Activated naive CD8-positive, alpha-beta T cell (primary cell): ENCODE results near the gene PLA2R1.
"Not testable (repeated sequence)": the region's sequence is repeated elsewhere in the genome, so short reads cannot be mapped to it uniquely, and the experiment has no call there.

ENCODE experiments used
- H3K27ac Mint-ChIP-seq: one replicate; pipeline ENCODE4 v1.8.0; 2021; ENCODE audit warnings: mixed read lengths
- H3K27me3 Mint-ChIP-seq: one replicate; pipeline ENCODE4 v1.8.0; 2021; ENCODE audit warnings: mixed read lengths
- H3K36me3 Mint-ChIP-seq: one replicate; pipeline ENCODE4 v1.8.0; 2021; ENCODE audit warnings: mixed read lengths
- H3K4me1 Mint-ChIP-seq: one replicate; pipeline ENCODE4 v1.8.0; 2021; ENCODE audit warnings: low read depth, mixed read lengths
- H3K4me3 Mint-ChIP-seq: one replicate; pipeline ENCODE4 v1.8.0; 2021; ENCODE audit warnings: mild to moderate bottlenecking, mixed read lengths
- H3K9me3 Mint-ChIP-seq: one replicate; pipeline ENCODE4 v1.8.0; 2021; ENCODE audit warnings: low read depth, mixed read lengths

Gene PLA2R1

GRCh38 chr2:159989249-159989648 is 73.2 kb downstream of the PLA2R1 start:
- Mint-ChIP-seq H3K4me3 (no peak overlapping the region), H3K27me3 (peaks cover 19% of the 10 kb centered on the region), H3K4me1 (no peaks in the 10 kb centered on the region)

DNA sequence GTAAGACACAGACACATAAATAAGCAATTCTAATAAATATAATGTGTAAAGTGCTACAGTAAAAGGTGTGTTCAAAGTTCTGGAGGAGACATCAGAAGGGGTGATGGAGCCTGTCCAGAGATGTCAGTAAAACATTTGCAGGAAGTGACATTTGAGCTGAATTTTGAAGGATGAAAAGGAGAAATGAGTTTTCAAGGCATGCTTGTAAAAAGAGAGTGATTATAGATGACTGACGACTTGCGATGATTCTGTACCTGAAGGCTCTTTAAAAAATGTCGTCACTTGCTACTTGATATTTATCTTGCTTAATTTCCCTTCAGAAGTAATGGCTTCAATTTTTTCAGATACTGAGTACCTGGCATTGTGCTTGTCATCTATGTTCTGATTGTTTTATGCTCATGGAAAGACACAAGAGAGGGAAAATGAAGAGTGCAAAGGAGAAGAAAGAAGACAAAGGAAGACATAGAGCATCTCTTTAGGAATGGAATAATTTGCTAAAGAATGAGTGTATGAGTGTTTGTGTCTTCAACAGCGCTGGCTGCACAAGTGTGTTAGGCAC is 73.9 kb downstream of the PLA2R1 start:
- Mint-ChIP-seq H3K27ac (no peak overlapping the region), H3K4me1 (no peaks in the 10 kb centered on the region), H3K4me3 (no peak overlapping the region), H3K27me3 (peaks cover 16% of the 10 kb centered on the region), H3K9me3 (no peaks in the 10 kb centered on the region), H3K36me3 (no peaks in the 10 kb centered on the region)

More at GRCh38 chr2:159989249-159989648, 73.2 kb downstream of the PLA2R1 start:
- Mint-ChIP-seq H3K9me3 (no peaks in the 10 kb centered on the region), H3K36me3 (no peaks in the 10 kb centered on the region), H3K27ac (no peak overlapping the region)

GRCh38 chr2:159987181-159987580 is 75.2 kb downstream of the PLA2R1 start:
- H3K36me3 Mint-ChIP-seq: no peaks in the 10 kb centered on the region
- H3K4me3 Mint-ChIP-seq: no peak overlapping the region
- no peaks in the 10 kb centered on the region for H3K4me1 Mint-ChIP-seq
- peaks cover 14% of the 10 kb centered on the region for H3K27me3 Mint-ChIP-seq
- no peak overlapping the region for H3K27ac Mint-ChIP-seq
- no peaks in the 10 kb centered on the region for H3K9me3 Mint-ChIP-seq

GRCh38 chr2:159985656-159986055 is 76.8 kb downstream of the PLA2R1 start:
- H3K27me3 Mint-ChIP-seq: peaks cover 13% of the 10 kb centered on the region

GRCh38 chr2:159984034-159984433 is 78.4 kb downstream of the PLA2R1 start:
- Mint-ChIP-seq H3K4me3 (no peak overlapping the region), H3K4me1 (no peaks in the 10 kb centered on the region), H3K27ac (no peak overlapping the region), H3K27me3 (peaks cover 11% of the 10 kb centered on the region), H3K9me3 (no peaks in the 10 kb centered on the region), H3K36me3 (no peaks in the 10 kb centered on the region)

More at GRCh38 chr2:159985656-159986055, 76.8 kb downstream of the PLA2R1 start:
- H3K9me3 Mint-ChIP-seq: no peaks in the 10 kb centered on the region
- no peak overlapping the region for H3K4me3 Mint-ChIP-seq
- H3K4me1 Mint-ChIP-seq: no peaks in the 10 kb centered on the region
- H3K36me3 Mint-ChIP-seq: no peaks in the 10 kb centered on the region
- no peak overlapping the region for H3K27ac Mint-ChIP-seq

DNA sequence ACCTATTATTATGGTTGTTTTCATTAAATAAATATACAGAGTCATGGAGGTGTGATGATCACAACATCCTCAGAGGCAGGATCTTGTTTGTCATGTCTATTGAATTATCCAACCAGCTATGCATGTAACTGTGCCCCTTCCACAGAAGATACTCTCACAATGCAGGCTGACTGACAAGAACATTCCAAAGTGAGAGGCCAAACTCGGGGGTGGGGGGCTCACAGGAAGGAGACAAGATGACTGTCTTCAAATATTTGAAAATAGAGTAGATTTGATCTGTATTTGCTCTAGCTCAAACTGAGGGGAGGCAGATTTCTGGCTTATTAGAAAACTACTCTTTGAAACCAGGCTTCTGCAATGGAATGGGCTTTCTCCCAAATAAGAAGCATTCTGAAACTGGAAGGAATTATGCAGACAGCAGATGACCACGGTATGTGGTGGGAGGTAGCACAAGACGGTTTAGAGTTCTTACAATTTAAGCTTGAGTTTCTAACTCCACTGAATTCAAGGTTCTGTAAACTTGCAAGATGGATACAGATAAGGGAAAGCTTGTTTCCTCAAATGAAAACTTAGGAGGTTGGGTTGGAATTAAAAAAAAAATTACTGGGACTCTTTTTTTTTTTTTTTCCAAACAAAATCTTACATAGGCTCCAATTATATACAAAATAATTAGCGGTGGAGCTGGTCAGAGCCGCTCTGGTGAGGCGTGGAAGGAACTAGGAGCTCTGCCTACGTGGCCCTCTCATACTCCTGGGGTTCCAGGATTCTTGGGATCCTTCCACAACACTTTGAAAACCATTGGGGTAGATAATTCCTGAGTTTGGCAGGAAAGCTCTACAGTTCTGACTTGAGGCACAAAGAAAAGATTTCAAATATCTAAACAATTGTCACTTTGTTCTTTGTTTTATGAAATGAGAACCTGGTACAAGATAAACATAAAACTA is 79.3 kb downstream of the PLA2R1 start:
- no peaks in the 10 kb centered on the region for H3K36me3 Mint-ChIP-seq
- no peaks in the 10 kb centered on the region for H3K9me3 Mint-ChIP-seq
- peaks cover 11% of the 10 kb centered on the region for H3K27me3 Mint-ChIP-seq
- H3K4me3 Mint-ChIP-seq: no peak overlapping the region
- H3K27ac Mint-ChIP-seq: no peak overlapping the region
- no peaks in the 10 kb centered on the region for H3K4me1 Mint-ChIP-seq

- Mint-ChIP-seq H3K9me3 (no peaks in the 10 kb centered on the region), H3K36me3 (no peaks in the 10 kb centered on the region), H3K4me1 (no peaks in the 10 kb centered on the region), H3K27me3 (peaks cover 6% of the 10 kb centered on the region), H3K27ac (no peak overlapping the region), H3K4me3 (no peak overlapping the region)
Observed at GRCh38 chr2:159982270-159982669, 80.1 kb downstream of the PLA2R1 start.

DNA sequence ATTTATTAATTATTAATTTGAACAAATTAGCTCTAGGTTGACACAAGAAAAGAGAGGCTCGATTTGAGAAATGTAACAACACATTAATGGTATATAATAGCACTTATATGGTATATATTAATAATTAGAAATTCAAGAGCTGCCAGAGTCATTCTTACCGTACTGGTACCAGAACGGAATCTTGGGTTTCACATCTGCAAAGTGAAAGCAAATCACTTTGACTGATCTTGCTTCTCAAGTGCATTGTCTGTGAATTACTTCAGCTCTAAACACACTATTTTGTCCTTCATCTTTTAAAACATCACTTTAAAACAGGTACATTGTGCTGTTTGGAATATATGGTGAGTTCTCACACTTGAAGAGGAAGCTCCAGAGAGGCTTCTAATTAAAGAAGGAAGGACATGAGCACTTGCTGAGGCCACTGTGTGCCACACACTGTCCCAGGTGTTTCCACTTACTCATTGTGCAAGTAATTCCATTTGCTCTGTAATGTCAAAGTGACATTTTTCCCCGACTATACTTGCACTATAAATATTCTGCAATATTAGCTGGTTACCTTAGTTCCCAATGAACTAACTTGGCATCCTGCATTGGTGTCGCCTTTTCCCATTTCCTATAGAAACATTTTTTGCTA is 85.8 kb downstream of the PLA2R1 start:
- Mint-ChIP-seq H3K36me3 (no peaks in the 10 kb centered on the region), H3K4me3 (no peak overlapping the region), H3K4me1 (no peaks in the 10 kb centered on the region), H3K27ac (no peak overlapping the region), H3K9me3 (no peaks in the 10 kb centered on the region), H3K27me3 (peaks cover 5% of the 10 kb centered on the region)

DNA sequence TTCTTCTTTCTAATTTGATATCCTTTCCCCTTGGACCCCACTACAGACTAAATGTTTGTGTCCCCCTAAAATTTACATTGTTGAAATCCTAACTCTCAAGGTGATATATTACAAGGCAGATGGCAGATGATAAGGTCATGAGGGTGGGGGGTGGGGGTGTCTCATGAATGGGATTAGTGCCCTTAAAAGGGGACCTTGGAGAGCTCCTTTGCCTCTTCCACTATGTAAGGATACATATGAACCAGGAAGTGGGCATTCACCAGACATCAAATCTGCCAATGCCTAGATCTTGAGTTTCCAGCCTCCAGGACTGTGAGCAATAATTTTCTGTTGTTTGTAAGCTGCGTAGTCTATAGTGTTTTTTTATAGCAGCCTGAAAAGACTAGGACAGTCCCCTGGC is 89.1 kb downstream of the PLA2R1 start:
- H3K4me1 Mint-ChIP-seq: no peaks in the 10 kb centered on the region
- no peak overlapping the region for H3K27ac Mint-ChIP-seq
- H3K4me3 Mint-ChIP-seq: no peak overlapping the region
- no peaks in the 10 kb centered on the region for H3K9me3 Mint-ChIP-seq
- no peaks in the 10 kb centered on the region for H3K36me3 Mint-ChIP-seq
- H3K27me3 Mint-ChIP-seq: peaks cover 2% of the 10 kb centered on the region

DNA sequence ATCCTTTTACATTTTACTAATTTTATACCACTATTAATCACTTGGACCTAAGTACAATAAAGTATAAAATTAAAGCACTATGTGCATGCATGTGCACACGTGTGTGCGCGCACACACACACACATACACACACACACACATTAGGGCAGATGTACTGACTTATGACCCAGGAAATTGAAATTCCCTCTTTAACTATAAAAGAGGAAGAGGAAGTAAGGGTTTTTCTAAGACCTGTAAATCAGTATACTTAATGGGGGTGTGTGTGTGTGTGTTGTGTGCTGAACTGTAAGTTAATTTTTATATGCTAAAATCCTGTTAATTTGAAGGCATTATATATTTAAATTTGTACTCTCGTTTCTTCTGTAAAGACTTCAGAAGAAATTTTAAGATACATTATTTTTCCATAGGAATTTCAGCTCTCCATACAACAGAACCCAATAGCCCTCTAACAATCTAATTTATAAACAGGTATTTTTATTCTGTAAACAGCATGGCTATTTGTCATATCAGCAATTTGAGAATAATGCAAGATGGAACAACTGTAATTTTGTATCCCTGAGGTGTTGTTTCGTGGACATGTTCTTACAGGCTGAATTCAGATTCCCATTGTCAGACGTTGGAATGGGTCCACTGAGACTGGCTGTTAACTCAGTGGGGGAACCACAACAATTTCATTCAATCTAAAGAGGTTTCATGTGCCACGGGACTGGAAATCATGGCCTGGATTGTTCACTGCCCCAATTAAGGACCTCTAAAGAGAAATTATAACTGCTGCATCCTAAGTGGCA is 90.9 kb downstream of the PLA2R1 start:
- Mint-ChIP-seq H3K27me3 (no peaks in the 10 kb centered on the region), H3K36me3 (no peaks in the 10 kb centered on the region), H3K27ac (no peak overlapping the region), H3K4me3 (no peak overlapping the region), H3K9me3 (no peaks in the 10 kb centered on the region), H3K4me1 (no peaks in the 10 kb centered on the region)

- H3K27ac Mint-ChIP-seq, H3K27me3 Mint-ChIP-seq: not testable (repeated sequence)
Observed at GRCh38 chr2:159970548-159970947, 91.9 kb downstream of the PLA2R1 start.

DNA sequence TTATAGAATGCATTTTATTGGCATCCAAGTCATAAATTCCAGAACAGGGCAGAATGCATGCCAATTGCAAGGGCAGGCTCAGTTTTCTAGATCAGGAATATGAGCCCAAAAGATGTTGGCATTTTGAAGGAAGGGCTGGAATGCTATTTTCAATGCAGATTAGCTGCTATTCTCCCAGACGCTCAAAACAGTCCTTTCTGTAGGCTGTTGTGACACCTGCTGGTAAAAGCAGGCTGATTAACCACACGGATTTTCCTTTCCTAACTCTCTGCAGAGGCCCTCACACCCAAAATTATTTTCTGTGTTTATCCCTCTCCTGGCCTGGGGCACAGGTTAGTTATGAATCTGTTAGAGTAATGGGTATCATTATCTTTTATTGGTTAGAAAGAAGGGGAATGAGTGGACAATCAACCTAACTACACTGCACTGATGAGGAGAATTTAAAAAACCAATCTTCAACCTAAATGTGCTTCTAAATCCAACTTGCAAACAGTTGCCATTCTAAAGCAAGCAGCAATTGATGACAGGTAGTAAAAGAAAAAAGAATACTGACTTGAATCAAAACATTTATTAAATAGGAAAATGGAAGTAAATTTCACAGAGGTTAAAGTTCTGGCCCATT is 94.0 kb downstream of the PLA2R1 start:
- Mint-ChIP-seq H3K4me1 (no peaks in the 10 kb centered on the region), H3K9me3 (no peaks in the 10 kb centered on the region), H3K36me3 (no peaks in the 10 kb centered on the region), H3K27ac (no peak overlapping the region), H3K27me3 (no peaks in the 10 kb centered on the region), H3K4me3 (no peak overlapping the region)

More at GRCh38 chr2:159970548-159970947, 91.9 kb downstream of the PLA2R1 start:
- H3K36me3 Mint-ChIP-seq, H3K4me1 Mint-ChIP-seq, H3K9me3 Mint-ChIP-seq, H3K4me3 Mint-ChIP-seq: not testable (repeated sequence)

DNA sequence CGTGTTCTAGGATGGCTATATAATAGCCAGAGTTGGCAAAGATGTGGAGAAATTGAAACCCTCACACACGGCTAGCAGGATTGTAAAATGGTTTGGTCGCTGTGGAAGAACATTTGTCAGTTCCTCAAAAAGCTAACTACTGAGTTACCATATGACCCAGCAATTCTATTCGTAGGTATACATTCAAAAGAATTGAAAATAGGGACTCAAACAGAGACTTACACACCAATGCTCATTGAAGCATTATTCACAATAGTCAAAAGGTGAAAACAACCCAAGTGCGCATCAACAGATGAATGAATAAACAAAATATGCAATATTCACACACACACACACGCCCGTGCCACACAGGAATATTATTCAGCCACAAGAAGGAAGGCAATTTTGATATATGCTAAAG is 98.7 kb downstream of the PLA2R1 start:
- no peaks in the 10 kb centered on the region for H3K9me3 Mint-ChIP-seq
- no peaks in the 10 kb centered on the region for H3K27me3 Mint-ChIP-seq
- no peaks in the 10 kb centered on the region for H3K36me3 Mint-ChIP-seq
- no peak overlapping the region for H3K4me3 Mint-ChIP-seq
- H3K27ac Mint-ChIP-seq: no peak overlapping the region
- peaks cover 11% of the 10 kb centered on the region for H3K4me1 Mint-ChIP-seq

GRCh38 chr2:159962513-159962912 is 99.9 kb downstream of the PLA2R1 start:
- H3K9me3 Mint-ChIP-seq: not testable (repeated sequence)

More at GRCh38 chr2:159962513-159962912, 99.9 kb downstream of the PLA2R1 start:
- H3K27me3 Mint-ChIP-seq, H3K27ac Mint-ChIP-seq, H3K36me3 Mint-ChIP-seq, H3K4me3 Mint-ChIP-seq: not testable (repeated sequence)
- peaks cover 11% of the 10 kb centered on the region for H3K4me1 Mint-ChIP-seq
